ENCODE results near the gene SPATA6L. TPM values are rescaled to one million over a fixed set of nuclear protein-coding genes. Genes with fewer than 3 reads are reported as not detected.

The SPATA6L gene
- total RNA-seq: 0.97 and 6.7 TPM in 2 replicates

DNA sequence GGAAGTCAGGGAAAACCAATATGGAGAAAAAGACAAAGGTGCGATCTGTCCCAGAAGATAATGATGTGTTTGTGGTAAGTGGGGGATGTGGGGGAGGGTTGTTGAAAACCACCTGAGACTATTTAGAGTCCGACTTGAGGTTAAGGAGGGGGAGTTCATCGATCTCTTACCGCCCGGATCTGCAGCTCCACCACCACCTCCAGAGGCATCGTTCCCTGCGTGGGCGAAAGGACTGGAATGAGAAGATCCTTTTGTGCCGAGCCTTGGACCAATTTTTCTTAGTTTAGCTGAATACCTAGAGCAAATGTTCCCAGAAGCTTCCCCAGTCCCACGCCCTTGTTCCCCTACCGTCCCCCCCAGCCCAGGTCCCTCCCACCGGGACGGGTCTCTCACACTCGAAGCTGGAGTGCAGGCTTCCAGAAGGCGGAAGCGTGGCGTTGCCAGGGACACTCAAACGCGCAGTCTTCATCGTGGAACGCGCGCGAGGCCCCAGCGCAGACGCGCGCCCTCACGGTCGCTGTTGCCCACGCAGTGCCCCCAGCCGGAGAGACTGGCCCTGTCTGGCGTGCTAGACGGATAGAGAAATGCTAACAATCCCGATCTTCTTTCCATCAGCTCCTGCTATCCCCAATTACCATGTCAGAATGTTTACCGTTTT lies at the start of gene SPATA6L:
SPATA6L (minus strand) TSS at position 439 of the 658 bp plus-strand sequence; CDS start at position 209, 230 bp downstream.

GRCh38 chr9:4679268-4680172 lies 13.2 kb upstream of the SPATA6L start, which contains the start of gene CDC37L1:
TSS of gene CDC37L1 (plus strand) at chr9:4679569. CDS start at chr9:4679768, 199 bp downstream.

DNA sequence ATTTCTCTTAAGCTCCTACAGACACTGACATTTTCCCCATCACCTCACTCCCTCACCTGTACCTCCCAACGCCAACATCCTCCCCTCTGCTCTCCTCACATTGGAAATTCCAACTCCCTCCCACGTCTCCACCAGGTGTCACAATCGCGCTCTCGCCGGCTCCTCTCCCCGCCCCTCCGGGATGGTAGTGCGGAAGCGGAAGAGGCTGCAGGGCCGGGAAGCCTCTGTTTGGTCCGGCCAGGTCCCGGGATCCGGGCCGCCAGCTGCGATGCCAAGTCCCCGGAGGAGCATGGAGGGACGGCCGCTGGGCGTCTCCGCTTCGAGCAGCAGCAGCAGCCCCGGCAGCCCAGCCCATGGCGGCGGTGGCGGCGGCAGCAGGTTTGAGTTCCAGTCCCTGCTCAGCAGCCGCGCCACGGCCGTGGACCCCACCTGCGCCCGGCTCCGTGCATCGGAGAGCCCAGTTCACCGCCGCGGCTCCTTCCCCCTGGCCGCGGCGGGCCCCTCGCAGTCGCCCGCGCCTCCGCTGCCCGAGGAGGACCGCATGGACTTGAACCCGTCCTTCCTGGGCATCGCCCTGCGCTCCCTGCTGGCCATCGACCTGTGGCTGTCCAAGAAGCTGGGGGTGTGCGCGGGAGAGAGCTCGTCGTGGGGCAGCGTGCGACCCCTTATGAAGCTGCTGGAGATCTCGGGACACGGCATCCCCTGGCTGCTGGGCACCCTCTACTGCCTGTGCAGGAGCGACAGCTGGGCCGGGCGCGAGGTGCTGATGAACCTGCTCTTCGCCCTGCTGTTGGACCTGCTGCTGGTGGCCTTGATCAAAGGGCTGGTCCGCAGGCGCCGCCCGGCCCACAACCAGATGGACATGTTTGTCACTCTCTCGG lies 3.9 kb downstream of the SPATA6L start, which contains the start of gene PLPP6:
PLPP6 (plus strand) TSS at position 187 of the 881 bp plus-strand sequence; CDS start at position 269, 82 bp downstream.

Other genes starting within 250 kb of the SPATA6L start
- 4.7 and 5.1 TPM in 2 replicates for gene SLC1A1, start 176.0 kb downstream of the SPATA6L start, total RNA-seq
- gene PLPP6, start 4.2 kb downstream of the SPATA6L start, total RNA-seq: 4.2 and 6.7 TPM in 2 replicates
- 4.9 and 12.5 TPM in 2 replicates for gene CDC37L1, start 13.1 kb upstream of the SPATA6L start, total RNA-seq
- 33.5 and 63.7 TPM in 2 replicates for gene AK3, start 74.7 kb upstream of the SPATA6L start, total RNA-seq
- 7.6 and 11.3 TPM in 2 replicates for gene RCL1, start 126.5 kb upstream of the SPATA6L start, total RNA-seq